ENCODE measurements around the gene BNC1.
"Not testable (repeated sequence)": the region's sequence is repeated elsewhere in the genome, so short reads cannot be mapped to it uniquely, and the experiment has no call there.

The BNC1 gene

DNA sequence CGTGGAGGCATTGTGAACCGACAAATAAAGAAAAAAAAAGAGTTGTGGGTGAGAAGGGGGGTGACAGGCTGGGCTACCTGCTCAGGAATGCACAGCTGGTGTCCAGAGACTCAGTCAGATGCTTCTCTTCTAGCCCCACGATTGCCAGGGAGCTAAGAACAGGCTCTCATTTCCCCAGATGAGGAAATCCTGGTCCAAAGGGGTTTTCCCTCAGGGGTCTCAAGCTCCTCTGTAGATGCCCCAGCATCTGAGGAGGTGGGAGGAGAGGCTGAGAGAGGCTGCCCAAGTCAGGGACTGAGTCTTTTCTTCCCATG lies 35.5 kb downstream of the BNC1 start:
- DNase-seq (ENCODE audit: low read depth in 2 of 2) = no peak

DNA sequence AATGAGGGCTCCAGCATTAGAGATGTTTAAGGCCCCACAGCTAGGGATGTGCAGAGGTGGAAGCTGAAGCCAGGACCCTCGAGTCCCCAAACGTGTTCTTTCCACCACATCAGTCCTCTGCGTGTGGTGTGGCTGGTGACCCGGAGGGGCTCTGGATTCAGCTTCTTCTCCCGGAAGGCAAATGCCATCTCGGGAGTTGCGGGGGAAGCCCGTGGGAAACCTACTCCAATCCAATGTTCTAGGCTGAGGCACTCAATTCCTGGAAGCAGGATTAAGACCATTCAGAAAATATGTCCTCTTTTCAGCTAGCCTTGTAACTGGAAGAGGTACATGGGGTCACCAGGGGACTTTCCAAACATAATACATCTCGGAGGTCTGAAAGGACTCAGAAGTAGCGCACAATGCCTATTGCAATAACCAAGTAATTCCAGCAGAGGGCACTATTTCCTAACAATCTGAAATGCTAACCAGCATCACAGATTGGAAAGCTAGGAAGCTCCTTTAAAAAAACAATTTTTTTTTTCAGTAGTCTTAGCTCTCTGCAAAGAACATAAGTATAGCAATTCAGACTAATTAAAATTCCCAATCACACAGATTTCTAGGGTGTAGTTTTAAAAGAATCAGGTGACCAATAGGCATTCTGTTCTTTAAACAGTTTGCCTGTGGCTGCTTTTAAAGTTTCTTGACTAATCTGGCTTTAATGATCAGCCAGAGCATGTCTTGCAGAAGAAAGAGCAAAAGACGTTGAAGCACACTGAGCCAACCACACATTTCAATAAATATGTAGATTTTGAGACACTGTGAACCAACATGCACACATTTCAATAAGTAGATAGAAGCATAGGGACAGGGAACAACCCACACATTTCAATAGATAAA lies 36.1 kb downstream of the BNC1 start:
- DNase-seq (ENCODE audit: low read depth in 2 of 2) = no peak

DNA sequence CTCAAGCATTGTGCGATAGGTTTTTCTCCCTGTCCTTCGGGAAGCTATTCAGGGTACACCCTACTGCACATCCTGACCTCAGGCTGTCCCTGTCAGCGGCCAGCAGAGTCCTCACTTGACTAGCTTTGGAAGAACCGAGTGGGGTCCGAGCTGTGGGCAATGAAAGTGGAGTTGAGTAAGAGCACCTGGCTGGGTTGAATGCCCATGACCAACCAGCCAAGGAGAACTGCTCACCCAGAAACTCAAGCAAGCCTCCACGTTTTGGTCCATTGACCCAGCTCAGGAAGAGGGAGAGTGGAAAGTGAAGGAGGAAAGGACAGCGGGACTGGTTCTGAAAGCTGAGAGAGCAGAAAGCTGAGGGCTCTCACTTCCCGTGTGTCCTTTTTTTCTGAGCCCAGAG lies 40.8 kb downstream of the BNC1 start:
- no peak for DNase-seq (ENCODE audit: low read depth in 2 of 2)

DNA sequence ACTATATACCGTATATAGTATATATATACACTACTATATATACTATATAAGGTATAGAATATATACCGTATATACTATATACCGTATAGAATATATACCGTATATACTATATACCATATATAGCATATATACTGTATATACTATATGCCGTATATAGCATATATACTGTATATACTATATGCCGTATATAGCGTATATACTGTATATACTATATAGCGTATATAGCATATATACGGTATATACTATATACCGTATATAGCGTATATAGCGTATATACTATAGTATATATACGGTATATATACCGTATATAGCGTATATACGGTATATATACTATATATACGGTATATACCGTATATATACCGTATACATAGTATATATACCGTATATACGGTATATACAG lies 54.2 kb downstream of the BNC1 start:
- DNase-seq (ENCODE audit: low read depth in 2 of 2) = no peak

DNA sequence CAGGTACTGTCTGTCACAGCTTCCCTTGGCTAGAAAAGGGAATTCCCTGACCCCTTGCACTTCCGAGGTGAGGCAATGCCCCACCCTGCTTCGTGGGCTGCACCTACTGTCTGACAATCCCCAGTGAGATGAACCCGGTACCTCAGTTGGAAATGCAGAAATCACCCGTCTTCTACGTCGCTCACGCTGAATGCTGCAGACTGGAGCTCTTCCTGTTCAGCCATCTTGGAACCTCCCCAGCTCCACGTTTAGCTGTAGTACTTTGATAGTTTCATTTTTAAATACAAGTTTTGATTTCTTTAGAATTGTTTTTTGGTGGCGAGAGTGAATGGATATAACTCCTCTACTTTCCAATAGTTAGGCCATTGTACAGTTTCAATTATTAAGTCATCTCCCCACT lies 59.0 kb downstream of the BNC1 start:
- DNase-seq (ENCODE audit: low read depth in 2 of 2) = no peak

GRCh38 chr15:83221781-83222180 lies 62.7 kb downstream of the BNC1 start:
- DNase-seq (ENCODE audit: low read depth in 2 of 2) = not testable (repeated sequence)

GRCh38 chr15:83219026-83219425 lies 65.4 kb downstream of the BNC1 start:
- no peak for DNase-seq (ENCODE audit: low read depth in 2 of 2)

- no peak for DNase-seq (ENCODE audit: low read depth in 2 of 2)
These were observed 69.2 kb downstream of the BNC1 start for GRCh38 chr15:83215306-83215705.

- DNase-seq (ENCODE audit: low read depth in 2 of 2) = no peak
These were observed 73.8 kb downstream of the BNC1 start for GRCh38 chr15:83210619-83211018.

DNA sequence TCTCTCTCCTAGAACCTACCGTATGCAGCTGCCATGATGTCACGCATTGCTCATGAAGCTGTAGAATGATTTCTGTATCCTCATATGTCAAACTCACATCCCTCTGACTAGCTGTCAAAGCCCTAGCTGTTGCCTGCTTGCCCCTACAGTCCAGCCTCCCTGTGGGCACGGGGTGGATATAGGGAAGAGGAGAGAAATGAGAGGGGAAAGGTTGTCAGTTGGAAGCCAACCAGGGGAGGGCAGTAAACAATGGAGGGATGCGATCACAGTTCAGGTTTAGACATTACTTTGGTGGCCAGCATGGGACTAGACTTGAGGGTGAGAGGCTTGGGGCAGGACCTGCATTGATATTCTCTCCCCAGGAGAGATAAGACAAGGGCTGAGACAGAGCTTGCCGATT lies 75.1 kb downstream of the BNC1 start:
- no peak for DNase-seq (ENCODE audit: low read depth in 2 of 2)

DNA sequence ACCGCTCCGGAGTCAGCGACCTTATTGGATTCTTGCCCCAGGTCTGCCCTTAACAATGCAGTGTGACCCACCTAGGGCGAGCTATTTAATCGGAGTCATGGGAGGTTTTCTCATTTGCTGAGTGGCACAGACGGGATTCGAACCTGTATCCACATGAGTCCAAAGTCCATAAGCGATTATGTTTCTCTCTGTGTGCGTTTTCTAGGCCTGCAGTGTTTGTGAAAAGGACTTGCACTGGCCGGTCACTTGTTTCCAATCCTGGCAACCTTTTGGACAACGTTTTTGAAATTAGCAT lies 76.2 kb downstream of the BNC1 start:
- DNase-seq (ENCODE audit: low read depth in 2 of 2) = no peak

DNA sequence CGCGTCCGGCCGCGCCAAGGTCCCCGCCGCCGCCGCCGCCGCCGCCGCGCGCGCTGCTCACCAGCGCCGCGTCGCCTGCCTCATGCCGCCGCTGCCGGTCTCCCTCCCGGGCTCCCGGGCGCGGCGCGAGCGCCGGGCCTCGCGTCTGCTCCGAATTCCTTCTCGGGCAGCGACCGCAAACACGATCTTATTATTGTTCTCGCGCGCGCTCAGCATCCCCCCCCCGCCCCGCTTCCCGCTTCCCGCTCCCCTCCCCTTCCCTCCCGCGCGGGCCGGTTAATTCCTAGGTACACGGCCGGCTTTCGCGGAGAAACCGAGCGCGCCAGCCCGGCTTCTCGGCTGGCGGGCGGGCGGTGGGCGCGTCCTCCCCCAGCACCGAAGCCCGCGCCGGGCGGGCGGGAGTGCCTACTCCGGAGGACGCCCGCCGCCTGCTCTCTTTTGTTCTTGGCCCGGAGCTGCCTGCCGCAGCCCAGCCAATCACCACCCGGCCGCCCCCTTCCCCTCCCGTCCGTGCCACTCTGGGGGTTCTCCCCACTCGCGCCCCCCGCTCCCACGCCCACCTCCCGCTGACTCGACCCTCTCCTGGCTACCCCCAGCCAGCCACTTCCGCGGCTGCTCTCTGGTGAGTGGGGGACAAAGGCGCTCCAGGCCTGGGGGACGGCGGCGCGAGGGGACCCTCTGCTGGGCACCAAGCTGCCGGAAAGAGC lies 76.7 kb downstream of the BNC1 start, which contains the start of gene HDGFL3:
HDGFL3 (minus strand) TSS at position 164 of the 707 bp plus-strand sequence. CDS start 409 bp downstream, outside the sequence.
- no peak for DNase-seq (ENCODE audit: low read depth in 2 of 2)

DNA sequence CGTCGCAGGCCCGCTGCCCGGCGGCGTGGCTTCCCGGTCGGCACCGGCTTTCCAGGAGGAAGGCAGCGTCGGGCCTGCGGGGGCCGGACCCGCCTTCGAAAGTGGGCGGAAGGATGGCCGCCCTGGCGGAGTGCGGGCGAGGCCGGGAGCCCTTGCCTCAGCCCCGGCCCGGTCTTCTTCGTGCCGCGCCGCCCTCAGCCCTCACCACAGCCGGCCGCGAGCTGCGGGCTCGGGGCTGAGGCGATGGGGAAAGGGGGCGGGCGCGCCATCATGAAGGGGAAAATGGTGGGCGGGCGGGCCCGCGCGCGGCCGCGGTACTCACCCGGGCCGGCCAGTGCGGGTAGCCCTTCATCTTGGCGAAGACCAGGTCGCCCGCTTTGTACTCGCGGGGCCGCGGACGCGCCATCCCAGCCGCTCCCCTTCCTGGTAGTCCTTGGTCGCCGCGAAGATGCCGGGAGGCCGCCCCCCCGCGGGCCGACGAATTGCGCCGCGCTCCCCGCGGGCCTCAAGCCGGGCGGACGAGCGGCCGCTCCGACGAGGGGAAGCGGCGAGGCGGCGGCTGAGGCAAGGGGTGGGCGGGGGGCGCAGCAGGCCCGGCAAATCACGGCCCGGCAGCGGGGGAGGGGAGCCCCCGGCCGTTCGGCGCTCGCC lies 77.3 kb downstream of the BNC1 start:
- DNase-seq (ENCODE audit: low read depth in 2 of 2) = no peak

DNA sequence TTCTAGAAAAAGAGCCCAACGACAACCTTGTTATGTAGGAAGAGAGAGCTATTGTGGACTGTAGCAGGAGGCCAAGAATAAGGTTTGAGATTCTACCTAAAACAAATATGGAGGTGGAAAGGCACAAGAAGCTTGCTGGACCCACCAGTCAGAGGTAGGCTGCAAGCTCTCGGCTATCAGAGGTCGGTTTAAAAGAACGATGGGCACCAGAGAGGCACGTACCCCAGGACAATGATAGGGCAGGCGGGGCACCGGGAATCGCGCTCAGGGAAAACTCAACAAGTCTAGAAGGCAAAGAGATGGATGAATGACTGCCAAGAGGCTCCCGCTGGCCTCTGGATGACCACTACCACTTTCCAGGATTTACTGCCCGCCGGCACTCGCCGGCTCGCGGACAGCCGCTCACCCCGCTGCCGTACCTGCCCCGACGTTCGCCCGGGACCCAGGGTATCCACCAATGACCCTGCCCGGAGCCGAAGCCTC lies 77.9 kb downstream of the BNC1 start:
- DNase-seq (ENCODE audit: low read depth in 2 of 2) = no peak

Measured in stimulated activated CD8-positive, alpha-beta memory T cell treated with anti-CD3 and anti-CD28 coated beads, Interleukin-7, amount 100 ng/mL, for 1 hour (primary cell).